HG03378 (cell line): Measurements from ENCODE around the gene EVPL.

Source experiments
- ATAC-seq: cut with Tn5 transposase; IDR thresholded peaks from one replicate; pipeline ENCODE4 v1.9.1; 2021; ENCODE audit warnings: mild to moderate bottlenecking, moderate library complexity; ENCODE audit not compliant: unreplicated experiment

The EVPL gene

DNA sequence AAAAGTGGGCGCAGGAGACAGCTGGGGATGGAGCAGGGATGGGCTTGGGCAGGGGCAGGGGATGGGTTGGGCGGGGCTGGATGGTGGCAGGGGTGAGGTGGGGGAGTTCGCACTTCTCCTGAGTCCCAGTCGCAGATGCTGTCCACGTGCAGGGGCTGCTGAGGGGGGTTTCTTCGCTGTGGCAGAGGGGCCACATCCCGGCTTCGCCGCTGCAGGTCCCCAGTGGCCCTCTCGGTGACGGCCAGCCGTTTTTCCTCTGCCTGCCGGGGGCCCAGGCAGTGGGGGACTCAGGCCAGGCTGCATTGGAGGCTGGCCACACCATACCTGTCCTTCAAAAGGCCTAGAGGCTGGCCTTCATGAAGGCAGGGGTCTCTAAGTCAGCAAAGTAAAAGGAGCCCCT is 8.3 kb downstream of the EVPL start:
- ATAC-seq = no peak

GRCh38 chr17:76018340-76018680 is 8.8 kb downstream of the EVPL start:
- no peak for ATAC-seq

- ATAC-seq = no peak
Observed at GRCh38 chr17:76017481-76018339, 9.4 kb downstream of the EVPL start.

DNA sequence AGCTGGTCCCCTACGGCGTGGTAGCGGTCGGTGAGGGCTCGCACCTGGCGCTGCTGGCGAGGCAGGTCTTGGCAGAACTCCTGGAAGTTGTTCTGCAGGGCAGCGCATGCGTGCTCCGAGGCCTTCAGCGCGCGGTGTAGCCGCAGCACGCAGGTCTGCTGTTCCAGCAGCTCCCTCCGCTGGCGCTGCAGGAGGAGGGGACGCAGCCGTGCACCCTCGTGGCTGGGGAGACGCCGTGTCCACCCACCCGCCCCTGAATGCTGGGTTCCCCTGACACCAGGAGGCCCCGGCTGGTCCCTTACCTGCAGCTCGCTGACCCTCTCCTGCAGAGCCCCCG is 12.2 kb downstream of the EVPL start:
- ATAC-seq = no peak

GRCh38 chr17:76014100-76014924 is 12.8 kb downstream of the EVPL start:
- ATAC-seq = no peak

GRCh38 chr17:76013377-76013932 is 13.7 kb downstream of the EVPL start:
- ATAC-seq = no peak

DNA sequence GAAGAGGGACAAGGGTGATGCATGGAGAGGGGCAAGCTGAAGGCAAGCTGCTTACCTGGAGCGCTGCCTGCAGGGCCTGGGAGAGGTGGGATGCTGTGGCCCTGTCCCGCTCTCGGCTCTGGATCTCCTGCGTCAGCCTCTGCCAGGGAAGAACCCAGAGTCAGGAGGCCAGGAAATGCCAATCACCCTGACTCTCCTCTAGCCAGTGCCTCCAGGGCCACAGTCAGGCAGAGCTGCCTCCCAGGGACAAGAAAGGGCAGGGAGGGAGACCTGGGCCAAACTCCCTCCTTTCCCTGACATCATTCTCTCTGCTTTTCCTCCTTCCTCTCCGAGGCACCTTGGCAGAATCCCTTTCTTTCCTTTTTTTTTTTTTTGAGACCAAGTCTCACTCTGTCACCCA is 15.2 kb downstream of the EVPL start:
- no peak for ATAC-seq

- ATAC-seq = no peak
Observed at GRCh38 chr17:76009969-76010661, 17.0 kb downstream of the EVPL start.

GRCh38 chr17:76009447-76009846 is 17.7 kb downstream of the EVPL start:
- no peak for ATAC-seq

DNA sequence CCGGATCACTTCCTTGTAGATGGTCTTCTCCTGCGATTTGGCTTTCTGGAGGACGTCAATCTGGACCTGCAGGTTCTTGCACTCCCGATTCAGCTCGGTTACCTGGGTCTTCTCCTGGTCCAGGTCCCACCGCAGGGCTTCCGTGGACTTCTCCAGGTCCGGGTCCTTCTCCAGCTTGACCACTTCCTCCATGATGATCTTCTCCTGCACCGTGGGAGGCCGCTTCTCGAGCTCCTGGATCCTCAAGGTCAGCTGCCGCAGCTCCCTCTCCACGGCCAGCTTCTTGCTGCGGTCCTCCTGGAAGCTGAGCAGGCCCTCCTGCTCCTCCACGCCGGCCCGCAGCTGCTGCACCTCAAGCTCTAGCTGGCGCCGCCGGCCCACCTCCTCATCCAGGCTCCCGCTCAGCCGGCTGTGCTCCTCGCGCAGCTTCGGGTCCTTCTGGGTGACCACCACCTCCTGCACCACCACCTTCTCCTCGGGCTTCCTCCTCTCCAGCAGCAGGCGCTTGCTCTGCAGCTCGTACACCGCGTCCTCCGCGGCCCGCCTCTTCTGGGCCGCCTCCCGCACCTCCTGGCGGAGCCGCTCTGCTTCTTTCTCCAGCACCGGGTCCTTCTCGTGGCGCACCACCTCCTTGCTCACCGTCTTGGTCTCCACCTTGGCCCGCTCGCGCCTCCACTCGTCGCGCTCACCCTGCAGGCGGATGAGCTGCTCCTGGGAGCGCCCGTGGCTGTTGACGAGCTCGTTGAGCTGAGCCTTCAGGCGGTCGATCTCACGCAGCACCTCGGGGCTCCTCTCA is 18.3 kb downstream of the EVPL start:
- ATAC-seq = no peak

GRCh38 chr17:76008208-76008607 is 18.9 kb downstream of the EVPL start:
- no peak for ATAC-seq

DNA sequence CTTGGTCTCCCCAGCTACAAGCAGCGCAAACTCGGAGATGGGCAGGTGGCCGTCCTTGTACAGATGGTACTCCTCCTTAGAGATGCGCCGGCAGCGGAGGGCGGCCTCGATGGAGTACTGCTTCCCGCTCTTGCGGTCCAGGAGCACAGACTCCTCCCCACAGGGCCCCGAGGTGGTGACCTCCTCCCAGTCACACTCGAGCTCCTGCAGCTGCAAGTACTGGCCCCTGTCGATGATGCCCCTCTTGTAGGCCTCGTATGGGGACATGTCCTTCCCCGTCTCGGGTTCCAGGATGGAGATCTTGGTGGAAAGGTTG is 19.3 kb downstream of the EVPL start:
- no peak for ATAC-seq

DNA sequence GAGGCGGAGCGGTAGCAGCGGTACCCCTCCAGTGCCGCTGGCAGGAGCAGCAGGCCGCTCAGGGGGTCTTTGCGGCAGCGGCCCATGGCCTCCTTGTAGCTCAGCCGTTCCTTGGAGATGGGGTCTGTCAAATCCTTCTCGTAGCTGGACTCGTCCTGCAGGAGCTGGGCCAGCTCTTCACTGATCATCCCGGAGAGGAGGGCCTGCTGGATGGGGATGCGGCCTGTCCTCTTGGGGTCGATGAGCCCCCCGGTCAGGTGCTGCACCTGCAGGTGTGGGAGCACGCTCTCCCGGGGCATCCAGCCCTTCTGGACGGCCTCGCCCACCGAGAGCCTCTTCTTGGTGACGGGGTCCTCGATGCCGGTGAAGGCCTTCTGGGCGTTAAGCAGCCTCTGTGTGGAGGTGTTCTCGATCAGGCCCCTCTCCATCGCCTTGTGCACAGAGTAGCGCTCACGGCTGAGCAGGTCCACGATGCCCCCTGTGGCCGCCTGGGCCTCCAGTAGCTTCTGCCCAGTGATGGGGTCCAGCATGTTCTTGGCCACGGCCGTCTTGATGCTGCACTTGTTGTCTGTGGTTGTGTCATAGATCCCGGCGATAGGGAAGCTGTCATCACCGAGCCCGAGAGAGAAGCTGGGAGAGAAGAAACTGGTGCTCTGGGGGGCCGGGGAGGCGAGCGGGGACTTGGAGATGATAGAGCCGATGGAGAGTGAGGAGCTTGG is 19.8 kb downstream of the EVPL start:
- no peak for ATAC-seq

DNA sequence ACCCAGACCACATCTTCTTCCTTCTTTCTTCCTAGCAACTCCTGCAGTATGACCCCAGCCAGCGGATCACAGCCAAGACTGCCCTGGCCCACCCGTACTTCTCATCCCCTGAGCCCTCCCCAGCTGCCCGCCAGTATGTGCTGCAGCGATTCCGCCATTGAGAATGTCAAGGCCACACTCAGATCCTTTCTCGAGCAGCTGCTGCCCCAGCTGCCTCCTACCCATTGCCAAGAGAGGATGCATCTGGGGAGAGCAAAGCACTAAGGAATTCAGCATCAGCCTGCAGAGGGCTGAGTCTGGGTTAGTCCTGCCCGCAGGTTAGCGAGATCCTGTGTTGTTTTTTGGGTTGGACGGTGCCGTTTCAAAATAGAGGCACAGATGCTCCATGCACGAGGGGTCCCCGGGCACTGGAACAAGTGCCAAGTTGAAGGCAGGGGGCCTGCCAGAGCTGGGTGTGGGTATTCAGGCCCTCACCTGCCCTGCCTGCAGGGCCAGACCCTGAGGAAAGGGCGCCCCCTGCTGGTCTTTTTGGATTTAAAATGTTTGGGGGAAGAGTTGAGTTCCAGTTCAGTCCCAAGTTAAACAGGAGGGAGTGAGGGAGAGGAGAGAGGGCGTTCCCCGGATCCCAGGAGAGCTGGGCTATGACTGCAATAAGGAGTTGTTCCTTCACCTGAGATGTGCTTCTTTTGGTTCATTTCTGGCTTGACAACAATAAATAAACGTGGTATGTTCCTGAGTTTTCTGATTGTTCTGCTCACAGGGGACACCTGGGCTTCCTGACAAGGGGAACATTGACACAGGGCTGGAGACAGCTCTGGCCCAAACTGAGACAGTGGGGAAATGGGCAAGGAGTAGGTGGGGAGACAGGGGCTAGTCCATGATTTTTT is 21.6 kb downstream of the EVPL start:
- ATAC-seq = no peak

GRCh38 chr17:76004750-76005262 is 22.3 kb downstream of the EVPL start:
- ATAC-seq = no peak

GRCh38 chr17:76003915-76004314 is 23.2 kb downstream of the EVPL start:
- no peak for ATAC-seq

DNA sequence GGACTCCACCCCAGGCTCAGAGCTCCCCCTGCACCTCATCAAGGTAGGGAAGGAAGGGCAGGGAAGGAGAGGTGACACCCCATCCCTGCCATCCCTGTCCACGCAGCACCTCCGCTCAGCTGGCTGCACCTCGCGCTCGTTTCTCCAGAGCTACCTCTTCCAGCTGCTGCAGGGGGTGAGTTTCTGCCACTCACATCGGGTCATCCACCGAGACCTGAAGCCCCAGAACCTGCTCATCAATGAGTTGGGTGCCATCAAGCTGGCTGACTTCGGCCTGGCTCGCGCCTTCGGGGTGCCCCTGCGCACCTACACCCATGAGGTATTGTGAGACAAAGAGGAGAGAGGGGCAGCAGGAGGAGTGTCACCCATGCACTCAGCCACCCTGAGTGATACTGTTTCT is 25.0 kb downstream of the EVPL start:
- ATAC-seq = no peak

DNA sequence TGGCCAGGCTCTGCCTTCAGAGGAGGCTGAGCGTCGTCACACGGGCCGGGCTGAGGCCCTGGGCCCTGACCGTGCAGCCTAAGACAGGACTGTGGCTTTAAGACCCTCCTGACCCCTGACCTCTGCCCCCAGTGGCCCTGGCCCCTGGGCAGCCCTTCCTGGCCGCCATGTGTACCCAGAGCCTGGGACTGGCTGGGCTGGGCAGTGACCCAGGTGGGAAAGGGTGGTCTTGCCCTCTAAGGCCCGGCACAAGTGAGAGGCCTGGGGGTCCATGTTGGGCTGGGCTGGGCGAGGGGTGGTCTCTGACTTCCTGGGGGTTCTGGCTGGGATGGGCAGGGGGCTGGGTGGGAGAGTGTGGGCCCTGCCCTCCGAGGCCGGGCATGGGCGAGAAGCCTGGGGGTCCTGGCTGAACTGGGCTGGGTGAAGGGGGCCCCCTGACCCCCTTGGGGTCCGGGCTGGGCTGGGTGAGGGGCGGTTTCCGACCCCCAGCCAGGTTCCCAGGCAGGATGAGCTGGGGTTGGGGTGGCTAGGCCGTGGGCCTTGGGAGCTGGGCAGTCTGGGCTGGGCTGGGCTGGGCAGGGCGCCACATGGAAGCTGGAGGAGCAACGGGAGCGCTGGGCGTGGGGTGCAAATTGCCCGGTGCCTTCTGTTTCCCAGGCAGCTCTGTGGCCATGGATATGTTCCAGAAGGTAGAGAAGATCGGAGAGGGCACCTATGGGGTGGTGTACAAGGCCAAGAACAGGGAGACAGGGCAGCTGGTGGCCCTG is 26.2 kb downstream of the EVPL start, which contains the start of gene CDK3:
CDK3 (plus strand) TSS at position 101 of the 767 bp plus-strand sequence; CDS start at position 672, 571 bp downstream.
- no peak for ATAC-seq
